Upper lobe of left lung (tissue), 6 donors: Measurements from ENCODE around the gene FRY. TPM values are rescaled to one million over a fixed set of nuclear protein-coding genes. Genes with fewer than 3 reads are reported as not detected.

ENCODE experiments used
- ATAC-seq, 2 donors: fragments of 200-7000 bp; cut with Tn5 transposase; one replicate each; pipeline ENCODE4 v1.9.1; 2022; ENCODE audit warnings: mild to moderate bottlenecking in 2 of 2, moderate library complexity in 2 of 2; ENCODE audit not compliant: low FRiP score in 2 of 2
- DNase-seq, 2 donors: peaks; one replicate each; pipeline ENCODE4 v3.0.0-alpha.2; 2019 to 2020
- H3K27ac ChIP-seq, 4 donors: fragments of 200-600 bp; sonication (generic); one replicate each; pipeline ENCODE4 v1.5.1; 2016 to 2019
- H3K27me3 ChIP-seq, 4 donors: fragments of 200-600 bp; sonication (generic); one replicate each; pipeline ENCODE4 v1.5.1; 2017 to 2019
- H3K36me3 ChIP-seq, 4 donors: fragments of 200-600 bp; sonication (generic); one replicate each; pipeline ENCODE4 v1.5.1; 2016 to 2019
- H3K4me1 ChIP-seq, 4 donors: fragments of 200-600 bp; sonication (generic); one replicate each; pipeline ENCODE4 v1.5.1; 2018 to 2019
- H3K4me3 ChIP-seq, 4 donors: fragments of 200-600 bp; sonication (generic); one replicate each; pipeline ENCODE4 v1.5.1; 2017 to 2019; ENCODE audit warnings: mild to moderate bottlenecking in 2 of 4, moderate library complexity in 1 of 4
- H3K9me3 ChIP-seq, 4 donors: fragments of 200-600 bp; sonication (generic); one replicate each; pipeline ENCODE4 v1.5.1; 2018 to 2019
- EP300 ChIP-seq, 4 donors: sonication (generic); formaldehyde crosslinking; IDR thresholded peaks; one replicate each; pipeline ENCODE4 v1.5.1; 2017; ENCODE audit warnings: antibody characterized with exemption in 4 of 4, control low read depth in 2 of 4
- POLR2A ChIP-seq, 4 donors: fragments of 450-650 bp; IDR thresholded peaks; one replicate each; pipeline ENCODE4 v1.5.1; 2016 to 2017; ENCODE audit warnings: antibody characterized with exemption in 4 of 4, mild to moderate bottlenecking in 2 of 4
- POLR2AphosphoS5 ChIP-seq, 2 donors: sonication (generic); formaldehyde crosslinking; IDR thresholded peaks; one replicate each; pipeline ENCODE4 v1.5.1; 2017; ENCODE audit warnings: antibody characterized with exemption in 2 of 2
- WGBS, 2 donors: methylation state at CpG; one replicate each; pipeline ENCODE4 v1.1.5; 2017 to 2018; 5-methylcytosine and 5-hydroxymethylcytosine counted together
- total RNA-seq, 6 donors: library from RNA; depleted of rRNA in 4 of 6; stranded (reverse); fragments of >200 nt in 4 of 6; gene quantifications; one replicate each; pipeline versions ENCODE4 v1.1.0 to v1.2.1, GENCODE V29; 2016 to 2021
- TF ChIP-seq, protein P1 (sequence below), 6 experiments: fragments of 450-650 bp in 4 of 6; fragments of 200-600 bp in 2 of 6; sonication (generic) in 2 of 6; IDR thresholded peaks; one replicate each; pipeline ENCODE4 v1.5.1; 2016 to 2019; ENCODE audit warnings: antibody characterized with exemption in 6 of 6
- donor health status: DM: no; HTN: no; CAD: no; lungs with moderate emphysema.
- donor health status: DM: no; HTN: yes; CAD: no; lungs with severe emphysema.

FRY gene
- total RNA-seq, 6 donors from 2014 or later = 58.3 to 88.9 (median 65.8) TPM

DNA sequence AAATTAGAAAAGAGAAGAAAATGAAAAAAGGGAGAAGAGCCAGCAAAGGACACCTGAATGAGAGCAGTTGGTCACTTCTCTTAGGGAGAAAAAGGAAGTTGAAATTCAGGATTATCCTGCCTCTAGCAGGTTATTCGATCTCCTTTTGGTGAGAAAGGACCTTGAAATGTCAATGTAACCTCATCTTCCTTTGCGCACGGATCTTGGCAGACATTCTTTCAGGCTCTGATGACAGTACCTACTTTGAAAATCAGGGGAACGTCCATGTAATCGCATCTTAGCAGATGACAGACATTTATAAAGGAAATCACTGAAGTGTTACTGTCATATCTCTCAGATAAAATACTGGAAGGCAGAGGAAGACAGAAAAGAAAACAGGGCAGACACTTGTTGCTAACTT is 36.7 kb downstream of the FRY start:
- H3K4me1 ChIP-seq = no peaks in the 10 kb centered on the region
- TF ChIP-seq EP300 (IDR thresholded peaks at IDR 0.05) = no peak
- TF ChIP-seq POLR2AphosphoS5 (IDR thresholded peaks at IDR 0.05) = no peak
- TF ChIP-seq, protein P1, sequence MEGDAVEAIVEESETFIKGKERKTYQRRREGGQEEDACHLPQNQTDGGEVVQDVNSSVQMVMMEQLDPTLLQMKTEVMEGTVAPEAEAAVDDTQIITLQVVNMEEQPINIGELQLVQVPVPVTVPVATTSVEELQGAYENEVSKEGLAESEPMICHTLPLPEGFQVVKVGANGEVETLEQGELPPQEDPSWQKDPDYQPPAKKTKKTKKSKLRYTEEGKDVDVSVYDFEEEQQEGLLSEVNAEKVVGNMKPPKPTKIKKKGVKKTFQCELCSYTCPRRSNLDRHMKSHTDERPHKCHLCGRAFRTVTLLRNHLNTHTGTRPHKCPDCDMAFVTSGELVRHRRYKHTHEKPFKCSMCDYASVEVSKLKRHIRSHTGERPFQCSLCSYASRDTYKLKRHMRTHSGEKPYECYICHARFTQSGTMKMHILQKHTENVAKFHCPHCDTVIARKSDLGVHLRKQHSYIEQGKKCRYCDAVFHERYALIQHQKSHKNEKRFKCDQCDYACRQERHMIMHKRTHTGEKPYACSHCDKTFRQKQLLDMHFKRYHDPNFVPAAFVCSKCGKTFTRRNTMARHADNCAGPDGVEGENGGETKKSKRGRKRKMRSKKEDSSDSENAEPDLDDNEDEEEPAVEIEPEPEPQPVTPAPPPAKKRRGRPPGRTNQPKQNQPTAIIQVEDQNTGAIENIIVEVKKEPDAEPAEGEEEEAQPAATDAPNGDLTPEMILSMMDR (IDR thresholded peaks at IDR 0.05) = no peak
- TF ChIP-seq POLR2A (IDR thresholded peaks at IDR 0.05) = no peak
- H3K4me3 ChIP-seq = no peak overlapping the region
- DNase-seq (no peak), ATAC-seq (no peak)
- no peaks in the 10 kb centered on the region for H3K27me3 ChIP-seq
- no peaks in the 10 kb centered on the region for H3K9me3 ChIP-seq
- H3K36me3 ChIP-seq = no peaks in the 10 kb centered on the region
- H3K27ac ChIP-seq = no peak overlapping the region
- 78 to 83% methylated on average over 5 of the region's 5 CpGs for WGBS, 2 donors

DNA sequence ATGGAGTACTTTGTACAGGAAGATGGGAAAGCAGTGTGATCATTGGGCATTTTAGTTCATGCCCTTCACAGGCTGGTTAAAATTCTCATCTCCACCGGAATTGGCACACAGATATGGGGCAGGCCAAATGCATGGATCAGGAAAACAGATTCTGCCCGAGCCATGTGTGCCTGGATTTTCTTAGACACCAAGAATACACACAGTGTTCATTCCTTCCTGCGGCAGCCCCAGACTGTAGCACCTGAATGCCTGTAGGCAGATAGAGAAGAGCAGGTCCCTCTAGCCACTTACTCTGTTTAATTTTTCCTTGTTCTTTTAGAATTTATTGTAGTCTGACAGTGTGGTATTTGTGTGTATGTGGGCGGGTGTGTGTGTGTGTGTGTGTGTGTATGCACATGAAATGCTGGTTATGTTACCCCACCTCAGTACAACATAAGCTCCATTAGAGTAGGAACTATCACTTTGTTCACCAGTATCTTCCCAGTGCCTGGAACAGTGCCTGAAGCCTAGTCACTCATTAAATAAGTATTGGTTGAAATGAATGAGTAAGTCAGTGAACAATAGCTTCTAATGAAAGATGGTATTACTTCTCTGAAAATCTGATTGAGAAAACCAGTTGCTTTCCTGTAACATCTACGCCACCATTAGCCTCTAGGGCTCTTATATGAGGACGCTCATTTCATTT is 41.7 kb downstream of the FRY start:
- 95 to 99% methylated on average over 6 of the region's 6 CpGs for WGBS, 2 donors
- Histone ChIP-seq H3K27me3 (no peaks in the 10 kb centered on the region), H3K9me3 (no peaks in the 10 kb centered on the region), H3K36me3 (no peaks in the 10 kb centered on the region), H3K27ac (no peak overlapping the region), H3K4me3 (no peak overlapping the region), H3K4me1 (peaks cover 0 to 3% (median 0%) of the 10 kb centered on the region in 4 donors)
- no peak for ATAC-seq
- DNase-seq = no peak
- TF ChIP-seq, protein P1 (IDR thresholded peaks at IDR 0.05) = no peak
- TF ChIP-seq POLR2A (IDR thresholded peaks at IDR 0.05) (no peak), EP300 (IDR thresholded peaks at IDR 0.05) (no peak), POLR2AphosphoS5 (IDR thresholded peaks at IDR 0.05) (no peak)

DNA sequence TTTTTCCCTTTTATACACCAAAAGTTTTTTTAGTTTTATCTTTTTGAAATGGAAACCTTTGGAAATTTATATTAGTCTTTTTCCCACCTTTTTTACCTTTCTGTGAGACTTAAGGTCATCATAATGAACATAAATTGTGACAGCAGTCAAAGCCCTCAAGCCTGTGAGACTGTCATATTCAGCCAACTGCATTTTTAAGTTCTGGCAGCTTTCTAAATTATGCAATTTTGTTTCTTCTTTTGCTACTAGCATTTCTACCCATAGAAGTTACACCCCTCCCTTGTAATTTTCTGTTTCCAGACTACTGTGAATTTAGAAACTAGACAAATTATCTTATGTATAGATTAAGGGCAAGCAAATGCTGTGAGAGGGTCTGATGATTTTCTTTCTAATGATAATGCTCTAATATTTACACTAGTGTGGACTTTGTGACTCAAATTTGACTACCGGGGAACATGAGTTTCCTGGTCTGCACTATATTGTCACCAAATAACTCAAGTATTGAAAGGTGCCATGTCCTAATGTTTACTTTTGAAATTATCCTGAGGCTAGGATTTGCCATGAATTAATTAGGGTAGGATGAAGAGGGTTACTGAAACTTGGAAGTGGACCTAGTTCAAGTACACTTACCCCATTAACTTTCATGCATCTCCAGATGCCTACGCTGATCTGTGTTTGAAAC is 43.7 kb downstream of the FRY start:
- DNase-seq (no peak), ATAC-seq (no peak)
- peaks cover 0 to 8% (median 0%) of the 10 kb centered on the region in 4 donors for H3K4me1 ChIP-seq
- no peak overlapping the region for H3K4me3 ChIP-seq
- no peaks in the 10 kb centered on the region for H3K27me3 ChIP-seq
- no peak overlapping the region for H3K27ac ChIP-seq
- H3K36me3 ChIP-seq = peaks cover 0 to 4% (median 0%) of the 10 kb centered on the region in 4 donors
- TF ChIP-seq, protein P1 (IDR thresholded peaks at IDR 0.05) = no peak
- TF ChIP-seq POLR2AphosphoS5 (IDR thresholded peaks at IDR 0.05) (no peak), POLR2A (IDR thresholded peaks at IDR 0.05) (no peak), EP300 (IDR thresholded peaks at IDR 0.05) (no peak)
- no peaks in the 10 kb centered on the region for H3K9me3 ChIP-seq
- WGBS, 2 donors = 67 to 81% methylated on average over 2 of the region's 2 CpGs

DNA sequence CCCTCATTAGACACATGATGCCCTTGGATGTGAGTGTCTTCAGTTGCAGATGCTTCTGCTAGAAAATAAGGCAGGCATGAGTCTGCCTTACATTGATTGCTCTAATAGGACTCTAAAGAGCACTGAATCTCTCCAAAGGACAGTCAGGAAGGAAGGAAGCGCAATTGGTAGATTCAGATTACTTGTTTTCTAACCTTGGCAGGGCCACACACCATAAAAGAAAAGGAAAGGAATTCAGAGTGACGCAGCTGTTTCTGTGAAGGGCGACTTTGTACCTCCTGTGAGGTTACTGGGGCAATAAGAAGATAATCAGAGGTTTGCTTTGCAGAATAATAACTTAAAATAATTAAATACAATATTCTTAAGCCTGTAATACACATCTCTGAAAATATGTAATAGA is 48.0 kb downstream of the FRY start:
- no peaks in the 10 kb centered on the region for H3K27me3 ChIP-seq
- no peak for ATAC-seq
- no peak overlapping the region for H3K27ac ChIP-seq
- no peak for DNase-seq
- no peaks in the 10 kb centered on the region for H3K9me3 ChIP-seq
- 56 to 75% methylated on average over 3 of the region's 3 CpGs for WGBS, 2 donors
- peaks cover 0 to 10% (median 0%) of the 10 kb centered on the region in 4 donors for H3K4me1 ChIP-seq
- H3K4me3 ChIP-seq = no peak overlapping the region
- TF ChIP-seq EP300 (IDR thresholded peaks at IDR 0.05) = no peak
- TF ChIP-seq, protein P1 (IDR thresholded peaks at IDR 0.05) = no peak
- no peak for TF ChIP-seq POLR2A (IDR thresholded peaks at IDR 0.05)
- no peak for TF ChIP-seq POLR2AphosphoS5 (IDR thresholded peaks at IDR 0.05)
- peaks cover 0 to 4% (median 0%) of the 10 kb centered on the region in 4 donors for H3K36me3 ChIP-seq
